ENCODE measurements around the gene ATP8A2.

The ATP8A2 gene

DNA sequence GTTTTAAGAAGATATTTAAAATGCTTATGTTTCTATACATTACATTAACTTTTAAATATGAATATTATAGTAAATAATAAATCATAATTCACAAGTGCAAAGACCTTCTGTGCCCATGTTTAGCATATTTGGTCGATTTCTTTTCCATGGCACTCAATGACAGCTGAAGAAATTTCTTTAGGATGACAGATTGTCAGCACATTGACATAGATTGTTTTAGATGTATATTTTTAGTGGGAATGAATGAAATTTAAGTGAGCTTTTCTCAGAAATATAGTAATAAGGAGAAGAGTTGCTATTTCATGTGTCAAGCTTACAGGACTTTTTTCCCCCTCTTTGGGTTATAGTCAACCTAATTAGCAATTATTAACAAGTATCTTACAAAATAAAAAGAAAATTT is 423.5 kb downstream of the ATP8A2 start:
- in situ Hi-C loops (cut with MboI; ENCODE audit: low sequenced_read_pairs, unreplicated experiment): no loop called here
- DNase-seq (ENCODE audit: low spot score): no peak
- TF ChIP-seq, protein P1, sequence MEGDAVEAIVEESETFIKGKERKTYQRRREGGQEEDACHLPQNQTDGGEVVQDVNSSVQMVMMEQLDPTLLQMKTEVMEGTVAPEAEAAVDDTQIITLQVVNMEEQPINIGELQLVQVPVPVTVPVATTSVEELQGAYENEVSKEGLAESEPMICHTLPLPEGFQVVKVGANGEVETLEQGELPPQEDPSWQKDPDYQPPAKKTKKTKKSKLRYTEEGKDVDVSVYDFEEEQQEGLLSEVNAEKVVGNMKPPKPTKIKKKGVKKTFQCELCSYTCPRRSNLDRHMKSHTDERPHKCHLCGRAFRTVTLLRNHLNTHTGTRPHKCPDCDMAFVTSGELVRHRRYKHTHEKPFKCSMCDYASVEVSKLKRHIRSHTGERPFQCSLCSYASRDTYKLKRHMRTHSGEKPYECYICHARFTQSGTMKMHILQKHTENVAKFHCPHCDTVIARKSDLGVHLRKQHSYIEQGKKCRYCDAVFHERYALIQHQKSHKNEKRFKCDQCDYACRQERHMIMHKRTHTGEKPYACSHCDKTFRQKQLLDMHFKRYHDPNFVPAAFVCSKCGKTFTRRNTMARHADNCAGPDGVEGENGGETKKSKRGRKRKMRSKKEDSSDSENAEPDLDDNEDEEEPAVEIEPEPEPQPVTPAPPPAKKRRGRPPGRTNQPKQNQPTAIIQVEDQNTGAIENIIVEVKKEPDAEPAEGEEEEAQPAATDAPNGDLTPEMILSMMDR (IDR thresholded peaks at IDR 0.05; ENCODE audit: borderline replicate concordance, control extremely low read depth, extremely low read depth, insufficient read depth, missing control alignments): no peak

DNA sequence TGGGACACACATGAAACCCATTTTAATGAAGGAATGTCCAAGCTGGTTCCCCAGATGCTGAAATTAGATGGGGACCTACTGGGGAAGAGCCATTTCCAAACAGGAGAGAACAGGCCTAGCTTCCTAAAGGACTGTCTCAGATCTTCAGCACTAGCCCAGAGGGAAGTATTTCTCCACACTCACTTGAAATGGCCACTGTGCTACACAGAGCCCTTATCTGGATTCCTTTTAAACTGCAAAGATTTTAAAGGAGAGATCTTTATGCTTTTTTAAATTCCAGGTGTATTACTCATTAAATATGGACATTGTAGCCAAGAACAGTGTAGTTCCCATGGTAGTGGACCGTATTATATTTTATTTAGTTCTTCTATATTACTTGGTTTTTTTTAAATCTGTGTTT is 424.7 kb downstream of the ATP8A2 start:
- TF ChIP-seq, protein P1 (IDR thresholded peaks at IDR 0.05; ENCODE audit: borderline replicate concordance, control extremely low read depth, extremely low read depth, insufficient read depth, missing control alignments): no peak
- DNase-seq (ENCODE audit: low spot score): no peak
- in situ Hi-C loops (cut with MboI; ENCODE audit: low sequenced_read_pairs, unreplicated experiment): no loop called here

DNA sequence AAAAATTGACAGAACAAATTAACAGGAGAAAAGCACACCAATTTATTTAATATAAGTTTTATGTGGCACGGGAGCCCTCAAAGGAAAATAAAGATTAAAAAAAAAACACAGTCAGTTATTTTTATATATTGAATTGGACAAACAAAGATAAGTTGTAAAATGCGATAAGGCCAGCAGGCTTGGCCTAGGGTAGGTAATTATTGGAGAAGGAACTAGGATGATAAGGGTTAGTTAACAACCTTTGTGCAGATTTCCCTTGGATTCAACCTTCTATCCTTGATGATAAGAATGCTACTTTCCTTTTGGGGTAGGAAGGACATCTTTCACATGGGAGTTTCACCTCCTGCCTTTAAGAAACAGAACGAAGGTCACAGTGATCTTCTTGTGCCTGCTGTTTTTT is 427.2 kb downstream of the ATP8A2 start:
- TF ChIP-seq, protein P1 (IDR thresholded peaks at IDR 0.05; ENCODE audit: borderline replicate concordance, control extremely low read depth, extremely low read depth, insufficient read depth, missing control alignments): no peak
- in situ Hi-C loops (cut with MboI; ENCODE audit: low sequenced_read_pairs, unreplicated experiment): no loop called here
- DNase-seq (ENCODE audit: low spot score): no peak

DNA sequence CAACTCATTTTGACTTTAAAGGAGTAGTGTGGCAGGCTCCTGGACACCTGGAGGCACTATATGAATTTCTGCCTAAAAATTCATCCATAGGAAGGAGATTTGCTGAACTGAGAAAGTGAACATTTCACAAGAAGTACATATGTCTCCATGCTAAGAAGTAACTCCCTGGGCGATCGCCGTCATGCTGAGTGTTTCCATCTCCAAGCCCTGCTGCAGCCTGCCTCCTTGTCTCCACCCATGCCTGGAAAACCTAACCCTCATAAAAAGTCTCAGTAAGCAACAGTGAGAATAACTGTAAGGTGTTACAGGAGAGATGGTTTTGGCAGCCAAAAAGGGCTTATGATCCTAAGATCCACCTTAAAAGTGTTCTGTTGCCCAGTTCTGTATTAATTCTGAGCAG is 428.7 kb downstream of the ATP8A2 start:
- in situ Hi-C loops (cut with MboI; ENCODE audit: low sequenced_read_pairs, unreplicated experiment): no loop called here
- no peak for DNase-seq (ENCODE audit: low spot score)
- TF ChIP-seq, protein P1 (IDR thresholded peaks at IDR 0.05; ENCODE audit: borderline replicate concordance, control extremely low read depth, extremely low read depth, insufficient read depth, missing control alignments): no peak

DNA sequence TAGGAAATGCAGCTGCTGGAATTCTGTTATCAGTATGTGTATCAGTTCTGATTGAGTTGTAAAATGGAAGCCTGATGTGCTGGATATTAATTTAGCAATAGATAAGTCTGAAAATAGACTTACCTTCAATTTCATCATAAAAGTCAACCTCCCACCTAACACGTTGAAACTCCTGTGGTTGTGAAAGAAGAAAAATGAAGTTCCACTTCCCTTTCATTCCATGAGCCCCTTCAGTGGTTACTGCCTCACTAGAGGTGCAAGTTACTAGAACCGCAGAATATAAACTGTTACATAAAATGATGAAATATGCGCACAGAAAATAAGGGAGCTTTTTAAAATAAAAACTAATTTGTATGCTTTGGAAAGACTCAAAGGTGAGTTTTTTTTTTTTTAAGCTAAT is 430.8 kb downstream of the ATP8A2 start:
- TF ChIP-seq, protein P1 (IDR thresholded peaks at IDR 0.05; ENCODE audit: borderline replicate concordance, control extremely low read depth, extremely low read depth, insufficient read depth, missing control alignments): no peak
- no peak for DNase-seq (ENCODE audit: low spot score)
- in situ Hi-C loops (cut with MboI; ENCODE audit: low sequenced_read_pairs, unreplicated experiment): no loop called here

DNA sequence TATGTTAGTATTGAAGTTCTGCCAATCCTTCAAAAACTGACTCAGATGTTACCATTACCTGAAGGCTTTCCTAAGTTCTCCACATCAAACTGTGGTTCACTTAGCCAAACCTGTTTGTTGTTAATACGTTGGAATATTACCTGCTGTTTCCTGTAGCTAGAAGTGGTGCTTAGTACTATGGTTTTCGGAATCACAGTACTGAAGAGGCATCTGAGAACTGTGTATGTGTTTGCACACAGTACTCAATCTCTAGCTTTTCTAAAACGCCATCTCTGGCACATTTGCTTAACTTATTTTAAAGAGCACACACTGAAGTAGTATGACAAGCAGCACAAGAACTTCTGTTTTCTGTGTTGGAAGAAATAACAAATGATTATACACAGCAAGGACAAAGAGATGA is 431.9 kb downstream of the ATP8A2 start:
- TF ChIP-seq, protein P1 (IDR thresholded peaks at IDR 0.05; ENCODE audit: borderline replicate concordance, control extremely low read depth, extremely low read depth, insufficient read depth, missing control alignments): no peak
- no peak for DNase-seq (ENCODE audit: low spot score)
- in situ Hi-C loops (cut with MboI; ENCODE audit: low sequenced_read_pairs, unreplicated experiment): no loop called here
